Amniotic stem cell (primary cell): ENCODE results near the gene CHN2.

Experiments
- DNase-seq: peaks from one replicate; lab custom pipeline; 2025; lab: John Stamatoyannopoulos, UW

Gene CHN2

GRCh38 chr7:29285444-29285793 lies 90.8 kb downstream of the CHN2 start:
- peak; percentile 16 for DNase-seq

- no peak for DNase-seq
These were observed 91.3 kb downstream of the CHN2 start for GRCh38 chr7:29285861-29286260.

- DNase-seq, result no peak
These were observed 92.8 kb downstream of the CHN2 start for GRCh38 chr7:29287366-29287765.

GRCh38 chr7:29288181-29289091 lies 93.9 kb downstream of the CHN2 start:
- DNase-seq, result no peak

GRCh38 chr7:29289156-29290021 lies 94.8 kb downstream of the CHN2 start:
- no peak for DNase-seq

GRCh38 chr7:29290829-29291228 lies 96.3 kb downstream of the CHN2 start:
- DNase-seq, result no peak

GRCh38 chr7:29291723-29292618 lies 97.4 kb downstream of the CHN2 start:
- DNase-seq, result no peak

- DNase-seq, result no peak
These were observed 98.5 kb downstream of the CHN2 start for GRCh38 chr7:29292886-29293658.

- no peak for DNase-seq
These were observed 101.8 kb downstream of the CHN2 start for GRCh38 chr7:29296421-29296820.

GRCh38 chr7:29297194-29297890 lies 102.8 kb downstream of the CHN2 start:
- DNase-seq, result no peak

GRCh38 chr7:29299086-29299485 lies 104.5 kb downstream of the CHN2 start:
- no peak for DNase-seq

GRCh38 chr7:29300026-29300480 lies 105.5 kb downstream of the CHN2 start:
- DNase-seq, result no peak

- no peak for DNase-seq
These were observed 106.1 kb downstream of the CHN2 start for GRCh38 chr7:29300649-29301048.

- no peak for DNase-seq
These were observed 108.3 kb downstream of the CHN2 start for GRCh38 chr7:29302666-29303395.

GRCh38 chr7:29304756-29305155 lies 110.2 kb downstream of the CHN2 start:
- DNase-seq, result no peak

GRCh38 chr7:29306319-29306991 lies 111.9 kb downstream of the CHN2 start:
- DNase-seq, result no peak

- no peak for DNase-seq
These were observed 113.8 kb downstream of the CHN2 start for GRCh38 chr7:29308424-29308823.

- no peak for DNase-seq
These were observed 114.7 kb downstream of the CHN2 start for GRCh38 chr7:29309041-29309854.
